HepG2 (cell line): Measurements from ENCODE around the gene CSNK1D. TPM values are rescaled to one million over a fixed set of nuclear protein-coding genes. Genes with fewer than 3 reads are reported as not detected.

Experiments used
- CEBPZ ChIP-seq: IDR thresholded peaks from 2 replicates; pipeline ENCODE4 v1.6.1; 2012; ENCODE audit warnings: low read length, improper control_type of control experiment
- DPF2 ChIP-seq: sonication (generic); formaldehyde crosslinking; IDR thresholded peaks from 2 replicates; pipeline ENCODE4 v1.4.0; 2020; ENCODE audit warnings: mild to moderate bottlenecking, low read depth, missing genetic modification reagents, borderline replicate concordance
- EED ChIP-seq: sonication (generic); formaldehyde crosslinking; IDR thresholded peaks from 2 replicates; pipeline ENCODE4 v1.5.0; 2020; ENCODE audit warnings: mild to moderate bottlenecking, missing genetic modification reagents
- PHB2 ChIP-seq: fragments of 450-650 bp; IDR thresholded peaks from 2 replicates; pipeline ENCODE4 v1.6.1; 2018; ENCODE audit not compliant: partially characterized antibody
- TBX3 ChIP-seq: fragments of 450-650 bp; IDR thresholded peaks from 2 replicates; pipeline ENCODE4 v1.6.1; 2017; ENCODE audit warnings: antibody characterized with exemption, mild to moderate bottlenecking, inconsistent platforms, borderline replicate concordance
- ZBTB43 ChIP-seq: sonication (generic); formaldehyde crosslinking; conservative IDR thresholded peaks from 2 replicates; pipeline ENCODE4 v1.4.0; 2020; ENCODE audit warnings: missing genetic modification reagents
- ZNF101 ChIP-seq: sonication (generic); formaldehyde crosslinking; IDR thresholded peaks from 2 replicates; pipeline ENCODE4 v1.4.0; 2020; ENCODE audit warnings: mild to moderate bottlenecking, low read depth, missing genetic modification reagents, borderline replicate concordance
- ZNF354B ChIP-seq: sonication (generic); formaldehyde crosslinking; IDR thresholded peaks from 2 replicates; pipeline ENCODE4 v1.8.0; 2022; ENCODE audit warnings: mild to moderate bottlenecking, missing genetic modification reagents
- ZNF816 ChIP-seq: sonication (generic); formaldehyde crosslinking; IDR thresholded peaks from 2 replicates; pipeline ENCODE4 v1.8.0; 2022; ENCODE audit warnings: missing genetic modification reagents, mild to moderate bottlenecking, borderline replicate concordance
- ZSCAN20 ChIP-seq: sonication (generic); formaldehyde crosslinking; IDR thresholded peaks from 2 replicates; pipeline ENCODE4 v1.4.0; 2020; ENCODE audit warnings: missing genetic modification reagents, mild to moderate bottlenecking, borderline replicate concordance
- ZZZ3 ChIP-seq: sonication (generic); formaldehyde crosslinking; IDR thresholded peaks from 2 replicates; pipeline ENCODE4 v1.4.0; 2020; ENCODE audit warnings: missing genetic modification reagents, mild to moderate bottlenecking, borderline replicate concordance
- polyA plus RNA-seq, 8 experiments: library from polyadenylated mRNA; depleted of rRNA in 3 of 8; stranded (reverse) in 7 of 8; unstranded in 1 of 8; fragments of >200 nt; fragmentation: Illumina TruSeq in 4 of 8; extraction: Trizol in 4 of 8; gene quantifications; 2 replicates each; pipeline versions ENCODE4 v1.2.1 to v1.2.3, GENCODE V29; 2011 to 2016; ENCODE audit warnings: low read depth in 4 of 8, missing spikeins in 1 of 8, mixed read lengths in 1 of 8; ENCODE audit not compliant: insufficient read depth in 1 of 8
- total RNA-seq, 5 experiments: library from RNA; depleted of rRNA; stranded (reverse); fragments of >200 nt; fragmentation: Illumina TruSeq; extraction: Trizol; gene quantifications; 2 replicates each; pipeline ENCODE4 v1.2.3, GENCODE V29; 2016; ENCODE audit warnings: low read depth in 1 of 5
- TF ChIP-seq, protein P1 (sequence below): sonication (generic); formaldehyde crosslinking; conservative IDR thresholded peaks from 2 replicates; pipeline ENCODE4 v1.4.0; 2020; ENCODE audit warnings: missing genetic modification reagents
- TF ChIP-seq, protein P2 (sequence below): sonication (generic); formaldehyde crosslinking; IDR thresholded peaks from 2 replicates; pipeline ENCODE4 v1.4.0; 2020; ENCODE audit warnings: mild to moderate bottlenecking, missing genetic modification reagents
- TF ChIP-seq, protein P3 (sequence below): sonication (generic); formaldehyde crosslinking; IDR thresholded peaks from 2 replicates; pipeline ENCODE4 v1.4.0; 2020; ENCODE audit warnings: missing genetic modification reagents, mild to moderate bottlenecking, borderline replicate concordance

CSNK1D gene
- total and polyA plus RNA-seq, 2 of the 13 experiments (the other 11 are each of a cell fraction or from before 2014, with no cell fraction given): 31.5 to 128 TPM

- no peak for TF ChIP-seq ZNF101 (CRISPR knock-in tag)
- no peak for TF ChIP-seq ZNF354B
- TF ChIP-seq CEBPZ: no peak
- TF ChIP-seq, protein P1, sequence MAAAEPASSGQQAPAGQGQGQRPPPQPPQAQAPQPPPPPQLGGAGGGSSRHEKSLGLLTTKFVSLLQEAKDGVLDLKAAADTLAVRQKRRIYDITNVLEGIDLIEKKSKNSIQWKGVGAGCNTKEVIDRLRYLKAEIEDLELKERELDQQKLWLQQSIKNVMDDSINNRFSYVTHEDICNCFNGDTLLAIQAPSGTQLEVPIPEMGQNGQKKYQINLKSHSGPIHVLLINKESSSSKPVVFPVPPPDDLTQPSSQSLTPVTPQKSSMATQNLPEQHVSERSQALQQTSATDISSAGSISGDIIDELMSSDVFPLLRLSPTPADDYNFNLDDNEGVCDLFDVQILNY: no peak
- peak; percentile 50; the same call in 1 of the 2 replicates for TF ChIP-seq TBX3
- no peak; the same call in 1 of the 2 replicates for TF ChIP-seq DPF2 (CRISPR knock-in tag)
- TF ChIP-seq EED (CRISPR knock-in tag): no peak
- TF ChIP-seq ZZZ3 (CRISPR knock-in tag): 0 out of 2 replicates have a peak, but pooled peaks have one; percentile 16
- TF ChIP-seq PHB2: no peak
- TF ChIP-seq ZNF816 (CRISPR knock-in tag): no peak
- TF ChIP-seq ZSCAN20 (CRISPR knock-in tag): no peak
- TF ChIP-seq, protein P2, sequence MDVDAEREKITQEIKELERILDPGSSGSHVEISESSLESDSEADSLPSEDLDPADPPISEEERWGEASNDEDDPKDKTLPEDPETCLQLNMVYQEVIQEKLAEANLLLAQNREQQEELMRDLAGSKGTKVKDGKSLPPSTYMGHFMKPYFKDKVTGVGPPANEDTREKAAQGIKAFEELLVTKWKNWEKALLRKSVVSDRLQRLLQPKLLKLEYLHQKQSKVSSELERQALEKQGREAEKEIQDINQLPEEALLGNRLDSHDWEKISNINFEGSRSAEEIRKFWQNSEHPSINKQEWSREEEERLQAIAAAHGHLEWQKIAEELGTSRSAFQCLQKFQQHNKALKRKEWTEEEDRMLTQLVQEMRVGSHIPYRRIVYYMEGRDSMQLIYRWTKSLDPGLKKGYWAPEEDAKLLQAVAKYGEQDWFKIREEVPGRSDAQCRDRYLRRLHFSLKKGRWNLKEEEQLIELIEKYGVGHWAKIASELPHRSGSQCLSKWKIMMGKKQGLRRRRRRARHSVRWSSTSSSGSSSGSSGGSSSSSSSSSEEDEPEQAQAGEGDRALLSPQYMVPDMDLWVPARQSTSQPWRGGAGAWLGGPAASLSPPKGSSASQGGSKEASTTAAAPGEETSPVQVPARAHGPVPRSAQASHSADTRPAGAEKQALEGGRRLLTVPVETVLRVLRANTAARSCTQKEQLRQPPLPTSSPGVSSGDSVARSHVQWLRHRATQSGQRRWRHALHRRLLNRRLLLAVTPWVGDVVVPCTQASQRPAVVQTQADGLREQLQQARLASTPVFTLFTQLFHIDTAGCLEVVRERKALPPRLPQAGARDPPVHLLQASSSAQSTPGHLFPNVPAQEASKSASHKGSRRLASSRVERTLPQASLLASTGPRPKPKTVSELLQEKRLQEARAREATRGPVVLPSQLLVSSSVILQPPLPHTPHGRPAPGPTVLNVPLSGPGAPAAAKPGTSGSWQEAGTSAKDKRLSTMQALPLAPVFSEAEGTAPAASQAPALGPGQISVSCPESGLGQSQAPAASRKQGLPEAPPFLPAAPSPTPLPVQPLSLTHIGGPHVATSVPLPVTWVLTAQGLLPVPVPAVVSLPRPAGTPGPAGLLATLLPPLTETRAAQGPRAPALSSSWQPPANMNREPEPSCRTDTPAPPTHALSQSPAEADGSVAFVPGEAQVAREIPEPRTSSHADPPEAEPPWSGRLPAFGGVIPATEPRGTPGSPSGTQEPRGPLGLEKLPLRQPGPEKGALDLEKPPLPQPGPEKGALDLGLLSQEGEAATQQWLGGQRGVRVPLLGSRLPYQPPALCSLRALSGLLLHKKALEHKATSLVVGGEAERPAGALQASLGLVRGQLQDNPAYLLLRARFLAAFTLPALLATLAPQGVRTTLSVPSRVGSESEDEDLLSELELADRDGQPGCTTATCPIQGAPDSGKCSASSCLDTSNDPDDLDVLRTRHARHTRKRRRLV (CRISPR knock-in tag): no peak
- no peak for TF ChIP-seq ZBTB43
- TF ChIP-seq, protein P3, sequence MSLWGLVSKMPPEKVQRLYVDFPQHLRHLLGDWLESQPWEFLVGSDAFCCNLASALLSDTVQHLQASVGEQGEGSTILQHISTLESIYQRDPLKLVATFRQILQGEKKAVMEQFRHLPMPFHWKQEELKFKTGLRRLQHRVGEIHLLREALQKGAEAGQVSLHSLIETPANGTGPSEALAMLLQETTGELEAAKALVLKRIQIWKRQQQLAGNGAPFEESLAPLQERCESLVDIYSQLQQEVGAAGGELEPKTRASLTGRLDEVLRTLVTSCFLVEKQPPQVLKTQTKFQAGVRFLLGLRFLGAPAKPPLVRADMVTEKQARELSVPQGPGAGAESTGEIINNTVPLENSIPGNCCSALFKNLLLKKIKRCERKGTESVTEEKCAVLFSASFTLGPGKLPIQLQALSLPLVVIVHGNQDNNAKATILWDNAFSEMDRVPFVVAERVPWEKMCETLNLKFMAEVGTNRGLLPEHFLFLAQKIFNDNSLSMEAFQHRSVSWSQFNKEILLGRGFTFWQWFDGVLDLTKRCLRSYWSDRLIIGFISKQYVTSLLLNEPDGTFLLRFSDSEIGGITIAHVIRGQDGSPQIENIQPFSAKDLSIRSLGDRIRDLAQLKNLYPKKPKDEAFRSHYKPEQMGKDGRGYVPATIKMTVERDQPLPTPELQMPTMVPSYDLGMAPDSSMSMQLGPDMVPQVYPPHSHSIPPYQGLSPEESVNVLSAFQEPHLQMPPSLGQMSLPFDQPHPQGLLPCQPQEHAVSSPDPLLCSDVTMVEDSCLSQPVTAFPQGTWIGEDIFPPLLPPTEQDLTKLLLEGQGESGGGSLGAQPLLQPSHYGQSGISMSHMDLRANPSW (CRISPR knock-in tag): no peak
Measured at GRCh38 chr17:82216301-82217119, 57.0 kb downstream of the CSNK1D start (continued).
